PC-9 (cell line): ENCODE results near the gene INVS. TPM values are rescaled to one million over a fixed set of nuclear protein-coding genes. Genes with fewer than 3 reads are reported as not detected.
"Not testable (repeated sequence)": the region's sequence is repeated elsewhere in the genome, so short reads cannot be mapped to it uniquely, and the experiment has no call there.

Source experiments
- BruUV-seq: library from RNA; stranded (reverse); fragments of 400-500 nt; replicated peaks from 2 replicates; lab custom pipeline; 2021; lab: Mats Ljungman, UMichigan
- CTCF ChIA-PET: fragments of 300-600 bp; sonication (Branson Sonifier 250); formaldehyde crosslinking; loops from one replicate; lab custom pipeline; 2022; ENCODE audit warnings: antibody characterized with exemption; lab: Charles Lee
- POLR2A ChIA-PET: fragments of 300-600 bp; sonication (Branson Sonifier 250); formaldehyde crosslinking; loops from one replicate; lab custom pipeline; 2022; ENCODE audit warnings: antibody characterized with exemption; ENCODE audit not compliant: unreplicated experiment; lab: Charles Lee
- DNase-seq, 2 experiments: peaks; one replicate each; pipeline versions ENCODE4 v3.0.0 to v3.0.0-alpha.2; 2015 to 2022; ENCODE audit warnings: mixed read lengths in 1 of 2
- H2AFZ ChIP-seq: fragments of 200-600 bp; sonication (generic); 2 replicates; pipeline ENCODE4 v1.8.1; 2017; ENCODE audit warnings: antibody characterized with exemption
- H3F3A ChIP-seq: fragments of 200-600 bp; sonication (generic); 2 replicates; pipeline ENCODE4 v1.8.1; 2017; ENCODE audit warnings: antibody characterized with exemption, mild to moderate bottlenecking, low read depth; ENCODE audit not compliant: insufficient read depth
- H3K27ac ChIP-seq: fragments of 200-600 bp; sonication (generic); 2 replicates; pipeline ENCODE4 v1.6.1; 2016; ENCODE audit warnings: mixed run types
- H3K27me3 ChIP-seq: fragments of 200-600 bp; sonication (generic); 2 replicates; pipeline ENCODE4 v1.6.1; 2016; ENCODE audit warnings: low read depth, mixed run types; ENCODE audit not compliant: insufficient read depth
- H3K36me3 ChIP-seq: fragments of 200-600 bp; sonication (generic); 2 replicates; pipeline ENCODE4 v1.6.1; 2016; ENCODE audit warnings: low read depth, mixed run types
- H3K4me1 ChIP-seq: fragments of 200-600 bp; sonication (generic); replicated peaks from 2 replicates; pipeline ENCODE4 v1.6.1; 2016; ENCODE audit warnings: mixed run types; ENCODE audit not compliant: insufficient read depth
- H3K4me2 ChIP-seq: fragments of 200-600 bp; sonication (generic); 2 replicates; pipeline ENCODE4 v1.6.1; 2017; ENCODE audit warnings: mixed run types
- H3K4me3 ChIP-seq: fragments of 200-600 bp; sonication (generic); 2 replicates; pipeline ENCODE4 v1.6.1; 2016; ENCODE audit warnings: mixed run types
- H3K79me2 ChIP-seq: fragments of 200-600 bp; sonication (generic); 2 replicates; pipeline ENCODE4 v1.6.1; 2017; ENCODE audit warnings: low read depth, mixed run types
- H3K9me2 ChIP-seq: fragments of 200-600 bp; sonication (generic); 2 replicates; pipeline ENCODE4 v1.8.1; 2017; ENCODE audit warnings: mild to moderate bottlenecking; ENCODE audit not compliant: insufficient read depth
- H3K9me3 ChIP-seq: fragments of 200-600 bp; sonication (generic); 2 replicates; pipeline ENCODE4 v1.8.1; 2016; ENCODE audit warnings: low read depth; ENCODE audit not compliant: insufficient read depth
- H4K20me1 ChIP-seq: fragments of 200-600 bp; sonication (generic); 2 replicates; pipeline ENCODE4 v1.8.1; 2017; ENCODE audit not compliant: insufficient read depth
- EZH2 ChIP-seq: fragments of 200-600 bp; sonication (generic); IDR thresholded peaks from 2 replicates; pipeline ENCODE4 v1.8.0; 2017; ENCODE audit warnings: antibody characterized with exemption, low read depth
- intact Hi-C: fragments of 100-400 bp; cut with micrococcal nuclease; formaldehyde crosslinking; loops from one replicate; pipeline ENCODE4 v1.10.0; 2022; ENCODE audit not compliant: unreplicated experiment
- total RNA-seq: library from RNA; stranded (reverse); gene quantifications from 2 replicates; pipeline ENCODE4 v1.2.3, GENCODE V29; 2021
- TF ChIP-seq, protein P1 (sequence below): fragments of 200-600 bp; sonication (generic); conservative IDR thresholded peaks from 2 replicates; pipeline ENCODE4 v1.6.1; 2017; ENCODE audit warnings: mixed run types, antibody characterized with exemption, mild to moderate bottlenecking, moderate library complexity

The INVS gene
- total RNA-seq, 1 experiment from 2014 or later = 24.0 TPM

DNA sequence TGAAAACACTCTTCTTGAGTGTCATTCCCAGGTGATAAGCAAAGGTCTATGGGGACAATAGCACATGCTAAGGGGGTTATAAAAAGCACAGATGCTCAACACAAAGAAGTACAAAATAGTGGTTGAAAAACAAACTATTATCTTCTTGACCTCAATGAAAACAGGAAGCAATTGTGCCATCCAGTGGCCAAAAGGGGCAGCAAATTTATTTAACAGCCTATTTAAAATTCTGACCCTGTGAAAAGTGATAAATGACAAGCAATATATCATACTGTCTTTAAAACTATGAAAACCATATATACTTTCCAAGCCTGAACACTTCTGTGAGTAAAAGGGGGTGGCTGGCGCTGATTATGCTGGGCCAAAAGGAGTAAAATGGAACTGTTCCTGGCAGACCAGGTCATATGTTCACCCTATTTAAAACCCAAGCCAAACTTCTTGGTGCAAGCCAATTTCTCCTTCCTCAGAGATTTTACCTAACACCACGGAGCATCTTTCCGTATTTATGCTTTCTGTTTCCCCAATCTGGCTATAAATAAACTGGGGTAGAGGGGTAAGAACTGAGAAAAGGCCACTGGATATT, 224.0 kb downstream of the INVS start:
- peaks cover 47% of the 10 kb centered on the region for H3K36me3 ChIP-seq
- BruUV-seq = no TSS peak
- H3K9me3 ChIP-seq = no peaks in the 10 kb centered on the region
- TF ChIP-seq, protein P1, sequence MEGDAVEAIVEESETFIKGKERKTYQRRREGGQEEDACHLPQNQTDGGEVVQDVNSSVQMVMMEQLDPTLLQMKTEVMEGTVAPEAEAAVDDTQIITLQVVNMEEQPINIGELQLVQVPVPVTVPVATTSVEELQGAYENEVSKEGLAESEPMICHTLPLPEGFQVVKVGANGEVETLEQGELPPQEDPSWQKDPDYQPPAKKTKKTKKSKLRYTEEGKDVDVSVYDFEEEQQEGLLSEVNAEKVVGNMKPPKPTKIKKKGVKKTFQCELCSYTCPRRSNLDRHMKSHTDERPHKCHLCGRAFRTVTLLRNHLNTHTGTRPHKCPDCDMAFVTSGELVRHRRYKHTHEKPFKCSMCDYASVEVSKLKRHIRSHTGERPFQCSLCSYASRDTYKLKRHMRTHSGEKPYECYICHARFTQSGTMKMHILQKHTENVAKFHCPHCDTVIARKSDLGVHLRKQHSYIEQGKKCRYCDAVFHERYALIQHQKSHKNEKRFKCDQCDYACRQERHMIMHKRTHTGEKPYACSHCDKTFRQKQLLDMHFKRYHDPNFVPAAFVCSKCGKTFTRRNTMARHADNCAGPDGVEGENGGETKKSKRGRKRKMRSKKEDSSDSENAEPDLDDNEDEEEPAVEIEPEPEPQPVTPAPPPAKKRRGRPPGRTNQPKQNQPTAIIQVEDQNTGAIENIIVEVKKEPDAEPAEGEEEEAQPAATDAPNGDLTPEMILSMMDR = peak; percentile 72
- no peak for TF ChIP-seq EZH2
- H3K9me2 ChIP-seq = no peaks in the 10 kb centered on the region
- H2AFZ ChIP-seq = no peak overlapping the region
- H3K4me2 ChIP-seq = no peak overlapping the region
- H3K4me1 ChIP-seq = no peaks in the 10 kb centered on the region
- H4K20me1 ChIP-seq = peaks cover 3% of the 10 kb centered on the region
- peaks cover 21% of the 10 kb centered on the region for H3F3A ChIP-seq
- ChIA-PET CTCF (no interaction called here), POLR2A (no interaction called here)
- no peaks in the 10 kb centered on the region for H3K27me3 ChIP-seq
- H3K4me3 ChIP-seq = no peak overlapping the region
- H3K79me2 ChIP-seq = 0 out of 2 replicates have a peak, but pooled peaks cover 7% of the 10 kb centered on the region
- peak in 1 of 2 experiments; percentile 22 for DNase-seq
- intact Hi-C loops = loop anchor here (1.0 to 5.0 kb wide), 6 partner anchors 114 to 1137 kb away; no protein-coding TSS in a partner anchor
- H3K27ac ChIP-seq = no peak overlapping the region

DNA sequence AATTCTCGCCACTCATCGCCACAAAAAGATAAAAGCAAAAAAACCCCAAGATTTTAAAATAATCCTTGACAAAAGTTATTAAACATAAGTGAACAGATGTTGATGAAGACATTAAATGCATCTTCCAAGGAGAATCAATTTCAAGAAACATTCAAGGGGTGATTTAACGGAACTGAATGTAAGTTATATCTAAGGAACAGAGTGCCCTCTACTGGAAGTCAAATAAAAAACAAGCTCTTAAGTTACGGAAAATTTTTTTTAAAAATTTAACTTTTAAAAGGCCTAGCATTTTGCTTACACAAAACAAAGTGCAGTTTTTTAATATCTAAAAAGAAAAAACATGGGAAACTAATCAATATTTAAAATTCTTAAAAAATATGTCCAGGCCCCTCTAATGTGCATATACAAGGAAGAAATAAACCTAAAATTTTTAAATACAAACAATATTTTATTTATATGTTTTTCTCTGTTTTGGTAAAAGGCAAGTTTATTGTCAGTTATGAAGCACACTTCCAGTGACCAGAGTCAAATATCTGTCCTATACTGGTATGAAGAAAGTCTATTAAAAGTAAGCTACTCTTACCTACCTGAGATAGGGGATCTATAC, 225.7 kb downstream of the INVS start:
- H3F3A ChIP-seq = peaks cover 21% of the 10 kb centered on the region
- H3K4me1 ChIP-seq = no peaks in the 10 kb centered on the region
- ChIA-PET CTCF (interaction anchor here (0.5 to 1.6 kb wide), 7 partner anchors 18 to 115 kb away, joined by 3 to 10 read pairs (median 3); no protein-coding TSS in a partner anchor), POLR2A (interaction anchor here (0.6 to 0.7 kb wide), 4 partner anchors 152 to 246 kb away, joined by 4 to 12 read pairs (median 4); no protein-coding TSS in a partner anchor)
- H3K4me2 ChIP-seq = no peak overlapping the region
- no peaks in the 10 kb centered on the region for H3K9me2 ChIP-seq
- intact Hi-C loops = loop anchor here (5.0 kb wide), 2 partner anchors 113 to 517 kb away; no protein-coding TSS in a partner anchor
- H4K20me1 ChIP-seq = peaks cover 3% of the 10 kb centered on the region
- H3K4me3 ChIP-seq = no peak overlapping the region
- H3K36me3 ChIP-seq = peaks cover 35% of the 10 kb centered on the region
- H3K27me3 ChIP-seq = no peaks in the 10 kb centered on the region
- TF ChIP-seq, protein P1 = peak; percentile 65; the same call in 1 of the 2 replicates
- TF ChIP-seq EZH2 = no peak
- no TSS peak for BruUV-seq
- no peaks in the 10 kb centered on the region for H3K9me3 ChIP-seq
- no peak overlapping the region for H3K27ac ChIP-seq
- peak in 1 of 2 experiments; percentile 49 for DNase-seq
- 0 out of 2 replicates have a peak, but pooled peaks cover 7% of the 10 kb centered on the region for H3K79me2 ChIP-seq
- no peak overlapping the region for H2AFZ ChIP-seq

DNA sequence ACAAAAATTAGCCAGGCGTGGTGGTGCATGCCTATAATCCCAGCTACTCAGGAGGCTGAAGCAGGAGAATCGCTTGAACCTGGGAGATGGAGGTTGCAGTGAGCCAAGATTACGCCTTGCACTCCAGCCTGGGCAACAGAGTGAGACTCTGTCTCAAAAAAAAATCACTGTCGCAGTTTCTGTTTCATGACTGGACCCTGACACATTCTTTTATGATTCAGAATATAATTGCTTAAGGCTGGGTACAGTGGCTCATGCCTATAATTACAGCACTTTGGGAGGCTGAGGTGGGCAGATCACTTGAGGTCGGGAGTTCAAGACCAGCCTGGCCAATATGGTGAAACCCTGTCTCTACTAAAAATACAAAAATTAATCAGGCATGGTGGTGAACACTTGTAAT, 239.7 kb downstream of the INVS start:
- H2AFZ ChIP-seq, DNase-seq, H3K27me3 ChIP-seq, H3K4me1 ChIP-seq, H3K9me2 ChIP-seq, H3F3A ChIP-seq, intact Hi-C loops, BruUV-seq, H3K9me3 ChIP-seq, CTCF ChIA-PET, H3K4me3 ChIP-seq, H3K27ac ChIP-seq, H3K4me2 ChIP-seq: not testable (repeated sequence)
- Histone ChIP-seq H4K20me1 (peaks cover 21% of the 10 kb centered on the region; the same call in 1 of the 2 replicates), H3K36me3 (peaks cover 38% of the 10 kb centered on the region), H3K79me2 (peaks cover 52% of the 10 kb centered on the region)
- POLR2A ChIA-PET = interaction anchor here (0.5 kb wide), 1 partner anchor 391 kb away, joined by 10 read pairs; no protein-coding TSS in a partner anchor
